Measurements from ENCODE around the gene LUC7L.

DNA sequence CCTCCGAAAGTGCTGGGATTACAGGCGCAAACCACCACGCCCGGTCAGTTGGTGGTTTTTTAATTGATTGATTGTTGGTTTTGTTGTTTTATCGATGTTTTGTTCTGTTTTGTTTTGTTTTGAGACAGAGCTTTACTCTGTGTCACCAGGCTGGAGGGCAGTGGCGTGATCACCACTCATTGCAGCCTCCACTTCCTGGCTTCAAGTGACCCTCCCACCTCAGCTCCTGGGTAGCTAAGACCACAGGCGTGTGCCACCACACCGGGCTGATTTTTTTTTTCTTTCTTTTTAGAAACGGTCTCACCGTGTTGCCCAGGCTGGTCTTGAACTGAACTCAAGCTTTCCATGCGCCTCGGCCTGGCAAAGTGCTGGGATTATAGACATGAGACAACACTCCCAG lies 17.8 kb upstream of the LUC7L start:
- TF ChIP-seq, protein P1, sequence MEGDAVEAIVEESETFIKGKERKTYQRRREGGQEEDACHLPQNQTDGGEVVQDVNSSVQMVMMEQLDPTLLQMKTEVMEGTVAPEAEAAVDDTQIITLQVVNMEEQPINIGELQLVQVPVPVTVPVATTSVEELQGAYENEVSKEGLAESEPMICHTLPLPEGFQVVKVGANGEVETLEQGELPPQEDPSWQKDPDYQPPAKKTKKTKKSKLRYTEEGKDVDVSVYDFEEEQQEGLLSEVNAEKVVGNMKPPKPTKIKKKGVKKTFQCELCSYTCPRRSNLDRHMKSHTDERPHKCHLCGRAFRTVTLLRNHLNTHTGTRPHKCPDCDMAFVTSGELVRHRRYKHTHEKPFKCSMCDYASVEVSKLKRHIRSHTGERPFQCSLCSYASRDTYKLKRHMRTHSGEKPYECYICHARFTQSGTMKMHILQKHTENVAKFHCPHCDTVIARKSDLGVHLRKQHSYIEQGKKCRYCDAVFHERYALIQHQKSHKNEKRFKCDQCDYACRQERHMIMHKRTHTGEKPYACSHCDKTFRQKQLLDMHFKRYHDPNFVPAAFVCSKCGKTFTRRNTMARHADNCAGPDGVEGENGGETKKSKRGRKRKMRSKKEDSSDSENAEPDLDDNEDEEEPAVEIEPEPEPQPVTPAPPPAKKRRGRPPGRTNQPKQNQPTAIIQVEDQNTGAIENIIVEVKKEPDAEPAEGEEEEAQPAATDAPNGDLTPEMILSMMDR (IDR thresholded peaks at IDR 0.05): no peak
- TF ChIP-seq POLR2A (IDR thresholded peaks at IDR 0.05): no peak
- no peak for TF ChIP-seq EP300 (IDR thresholded peaks at IDR 0.05)

All from upper lobe of left lung (tissue), 4 donors.